ENCODE data around the gene ITGA2B.

The ITGA2B gene

GRCh38 chr17:44334727-44335126, 54.7 kb downstream of the ITGA2B start:
- Histone ChIP-seq H3K9me3 (ENCODE audit: low read length) (no peaks in the 10 kb centered on the region), H4K20me1 (ENCODE audit: insufficient read depth, low read length) (no peaks in the 10 kb centered on the region), H3F3A (ENCODE audit: insufficient read depth, low read length) (no peaks in the 10 kb centered on the region), H3K27me3 (ENCODE audit: insufficient read depth, low read length) (no peaks in the 10 kb centered on the region), H3K4me2 (ENCODE audit: low read length) (peak overlapping the region; percentile 22; the same call in 1 of the 2 replicates), H3K79me2 (ENCODE audit: insufficient read depth, low read length) (no peaks in the 10 kb centered on the region), H3K9me2 (ENCODE audit: low read depth, low read length) (no peaks in the 10 kb centered on the region), H3K36me3 (ENCODE audit: insufficient read depth, low read length) (no peaks in the 10 kb centered on the region), H2AFZ (ENCODE audit: low read length) (no peak overlapping the region), H3K4me3 (ENCODE audit: low read depth, low read length, poor library complexity, severe bottlenecking) (no peak overlapping the region), H3K27ac (ENCODE audit: low read depth, low read length, poor library complexity, severe bottlenecking) (no peak overlapping the region), H3K9ac (ENCODE audit: low read length) (no peak overlapping the region), H3K4me1 (ENCODE audit: insufficient read depth, low read length, severe bottlenecking) (peaks cover 18% of the 10 kb centered on the region)
- TF ChIP-seq, protein P1, sequence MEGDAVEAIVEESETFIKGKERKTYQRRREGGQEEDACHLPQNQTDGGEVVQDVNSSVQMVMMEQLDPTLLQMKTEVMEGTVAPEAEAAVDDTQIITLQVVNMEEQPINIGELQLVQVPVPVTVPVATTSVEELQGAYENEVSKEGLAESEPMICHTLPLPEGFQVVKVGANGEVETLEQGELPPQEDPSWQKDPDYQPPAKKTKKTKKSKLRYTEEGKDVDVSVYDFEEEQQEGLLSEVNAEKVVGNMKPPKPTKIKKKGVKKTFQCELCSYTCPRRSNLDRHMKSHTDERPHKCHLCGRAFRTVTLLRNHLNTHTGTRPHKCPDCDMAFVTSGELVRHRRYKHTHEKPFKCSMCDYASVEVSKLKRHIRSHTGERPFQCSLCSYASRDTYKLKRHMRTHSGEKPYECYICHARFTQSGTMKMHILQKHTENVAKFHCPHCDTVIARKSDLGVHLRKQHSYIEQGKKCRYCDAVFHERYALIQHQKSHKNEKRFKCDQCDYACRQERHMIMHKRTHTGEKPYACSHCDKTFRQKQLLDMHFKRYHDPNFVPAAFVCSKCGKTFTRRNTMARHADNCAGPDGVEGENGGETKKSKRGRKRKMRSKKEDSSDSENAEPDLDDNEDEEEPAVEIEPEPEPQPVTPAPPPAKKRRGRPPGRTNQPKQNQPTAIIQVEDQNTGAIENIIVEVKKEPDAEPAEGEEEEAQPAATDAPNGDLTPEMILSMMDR (IDR thresholded peaks at IDR 0.05; ENCODE audit: low read length) = no peak
- TF ChIP-seq EZH2 (IDR thresholded peaks at IDR 0.05; ENCODE audit: borderline replicate concordance, low read length) = no peak

- no peaks in the 10 kb centered on the region for H3K79me2 ChIP-seq (ENCODE audit: insufficient read depth, low read length)
- no peak for TF ChIP-seq EZH2 (IDR thresholded peaks at IDR 0.05; ENCODE audit: borderline replicate concordance, low read length)
- TF ChIP-seq, protein P1 (IDR thresholded peaks at IDR 0.05; ENCODE audit: low read length) = no peak
- no peaks in the 10 kb centered on the region for H3K27me3 ChIP-seq (ENCODE audit: insufficient read depth, low read length)
- no peak overlapping the region for H3K27ac ChIP-seq (ENCODE audit: low read depth, low read length, poor library complexity, severe bottlenecking)
- no peaks in the 10 kb centered on the region for H4K20me1 ChIP-seq (ENCODE audit: insufficient read depth, low read length)
- peaks cover 18% of the 10 kb centered on the region for H3K4me1 ChIP-seq (ENCODE audit: insufficient read depth, low read length, severe bottlenecking)
- H3K36me3 ChIP-seq (ENCODE audit: insufficient read depth, low read length) = no peaks in the 10 kb centered on the region
- no peak overlapping the region for H2AFZ ChIP-seq (ENCODE audit: low read length)
- H3F3A ChIP-seq (ENCODE audit: insufficient read depth, low read length) = no peaks in the 10 kb centered on the region
- no peaks in the 10 kb centered on the region for H3K9me2 ChIP-seq (ENCODE audit: low read depth, low read length)
- no peak overlapping the region for H3K9ac ChIP-seq (ENCODE audit: low read length)
- H3K4me3 ChIP-seq (ENCODE audit: low read depth, low read length, poor library complexity, severe bottlenecking) = no peak overlapping the region
- no peaks in the 10 kb centered on the region for H3K9me3 ChIP-seq (ENCODE audit: low read length)
- H3K4me2 ChIP-seq (ENCODE audit: low read length) = no peak overlapping the region
Observed at GRCh38 chr17:44334315-44334714, 55.1 kb downstream of the ITGA2B start.

DNA sequence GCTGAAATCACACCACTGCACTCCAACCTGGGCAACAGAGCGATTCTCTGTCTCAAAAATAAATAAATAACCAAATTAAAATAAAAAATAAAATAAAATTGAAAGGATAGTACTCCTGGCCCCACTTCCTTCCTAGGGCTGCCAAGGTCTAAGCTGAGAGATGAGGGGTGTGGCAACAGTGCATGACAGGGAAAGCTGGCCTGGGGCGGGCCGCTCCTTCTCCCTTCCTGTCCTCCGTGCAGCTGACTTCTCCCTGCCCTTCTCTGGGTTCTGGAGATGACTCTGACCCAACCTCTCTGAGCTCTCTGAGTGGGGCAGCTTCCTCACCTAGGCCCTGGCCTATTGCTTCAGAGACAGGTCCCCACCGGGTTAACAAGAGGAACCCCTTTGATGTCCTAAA, 56.1 kb downstream of the ITGA2B start:
- Histone ChIP-seq H3K27ac (ENCODE audit: low read depth, low read length, poor library complexity, severe bottlenecking) (no peak overlapping the region), H3K4me1 (ENCODE audit: insufficient read depth, low read length, severe bottlenecking) (peaks cover 21% of the 10 kb centered on the region)

More for the DNA sequence above, 56.1 kb downstream of the ITGA2B start:
- Histone ChIP-seq H3K9me3 (ENCODE audit: low read length) (no peaks in the 10 kb centered on the region), H3K79me2 (ENCODE audit: insufficient read depth, low read length) (no peaks in the 10 kb centered on the region), H3K4me3 (ENCODE audit: low read depth, low read length, poor library complexity, severe bottlenecking) (no peak overlapping the region), H4K20me1 (ENCODE audit: insufficient read depth, low read length) (no peaks in the 10 kb centered on the region), H3K27me3 (ENCODE audit: insufficient read depth, low read length) (no peaks in the 10 kb centered on the region), H3K36me3 (ENCODE audit: insufficient read depth, low read length) (no peaks in the 10 kb centered on the region), H3K9ac (ENCODE audit: low read length) (no peak overlapping the region), H2AFZ (ENCODE audit: low read length) (no peak overlapping the region), H3K4me2 (ENCODE audit: low read length) (no peak overlapping the region), H3K9me2 (ENCODE audit: low read depth, low read length) (no peaks in the 10 kb centered on the region), H3F3A (ENCODE audit: insufficient read depth, low read length) (no peaks in the 10 kb centered on the region; the same call in 1 of the 2 replicates)
- TF ChIP-seq, protein P1 (IDR thresholded peaks at IDR 0.05; ENCODE audit: low read length) = no peak
- no peak for TF ChIP-seq EZH2 (IDR thresholded peaks at IDR 0.05; ENCODE audit: borderline replicate concordance, low read length)
